Gastrocnemius medialis (tissue), 4 donors: ENCODE data around the gene PIK3R3. TPM values are rescaled to one million over a fixed set of nuclear protein-coding genes. Genes with fewer than 3 reads are reported as not detected.

Source experiments
- ATAC-seq, 2 donors: fragments of 150-250 bp; one replicate each; pipeline ENCODE4 v1.9.1; 2016
- DNase-seq, 2 donors: peaks; one replicate each; pipeline ENCODE4 v3.0.0-alpha.2; 2019
- H3K27ac ChIP-seq, 4 donors: fragments of 200-600 bp; sonication (generic); 1 replicate in 1 of 4; 2 replicates in 3 of 4; pipeline ENCODE4 v1.5.1; 2016 to 2018; ENCODE audit warnings: mild to moderate bottlenecking in 2 of 4, moderate library complexity in 1 of 4
- H3K27me3 ChIP-seq, 3 donors: fragments of 200-600 bp; sonication (generic) in 2 of 3; 1 replicate in 1 of 3; 2 replicates in 2 of 3; pipeline versions ENCODE4 v1.5.1 to v1.6.0; 2016 to 2019; ENCODE audit warnings: mild to moderate bottlenecking in 1 of 3, moderate library complexity in 1 of 3
- H3K36me3 ChIP-seq, 2 donors: fragments of 200-600 bp; sonication (generic) in 1 of 2; one replicate each; pipeline ENCODE4 v1.5.1; 2017 to 2018
- H3K4me1 ChIP-seq, 2 donors: fragments of 200-600 bp; sonication (generic) in 1 of 2; one replicate each; pipeline ENCODE4 v1.5.1; 2016 to 2017; ENCODE audit warnings: mild to moderate bottlenecking in 2 of 2
- H3K4me3 ChIP-seq, 4 donors: fragments of 200-600 bp; sonication (generic) in 3 of 4; 1 replicate in 1 of 4; 2 replicates in 3 of 4; pipeline ENCODE4 v1.5.1; 2016 to 2019; ENCODE audit warnings: mild to moderate bottlenecking in 2 of 4
- H3K9me3 ChIP-seq, 3 donors: fragments of 200-600 bp; sonication (generic) in 2 of 3; 1 replicate in 1 of 3; 2 replicates in 2 of 3; pipeline ENCODE4 v1.5.1; 2016 to 2019
- CTCF ChIP-seq, 5 experiments: fragments of 450-650 bp in 3 of 5; fragments of 200-600 bp in 2 of 5; sonication (generic) in 2 of 5; IDR thresholded peaks in 4 of 5; conservative IDR thresholded peaks in 1 of 5; 1 replicate in 4 of 5; 2 replicates in 1 of 5; pipeline ENCODE4 v1.5.1; 2016 to 2019; ENCODE audit warnings: antibody characterized with exemption in 5 of 5, mild to moderate bottlenecking in 3 of 5, moderate library complexity in 3 of 5
- POLR2A ChIP-seq, 2 donors: fragments of 450-650 bp; IDR thresholded peaks; one replicate each; pipeline ENCODE4 v1.6.1; 2017; ENCODE audit warnings: antibody characterized with exemption in 2 of 2, mild to moderate bottlenecking in 2 of 2, moderate library complexity in 2 of 2
- in situ Hi-C, 4 donors: fragments of 200-750 bp; cut with MboI; loops; one replicate each; pipeline versions ENCODE4 v1.15.0 to v1.8.0; 2017; ENCODE audit warnings: low sequenced_read_pairs in 4 of 4
- intact Hi-C: fragments of 100-400 bp; cut with DNase I; formaldehyde crosslinking; loops from one replicate; pipeline ENCODE4 v1.15.1; 2023; ENCODE audit warnings: low total_unique reads
- total RNA-seq, 4 donors: library from RNA; depleted of rRNA; stranded (reverse); fragments of >200 nt; gene quantifications; one replicate each; pipeline versions ENCODE4 v1.1.0 to v1.2.3, GENCODE V29; 2016

Gene PIK3R3
- total RNA-seq, 4 donors from 2014 or later = 12.1 to 23.8 (median 15.9) TPM

- H3K36me3 ChIP-seq = peaks cover 0 to 80% of the 10 kb centered on the region in 2 donors
- no peak for ATAC-seq
- in situ Hi-C loops = loop anchor here in 1 of 4 donors (10.0 kb wide), 1 partner anchor 61 kb away; no protein-coding TSS in a partner anchor
- DNase-seq = no peak
- peaks cover 7 to 13% of the 10 kb centered on the region in 2 donors for H3K4me1 ChIP-seq
- TF ChIP-seq CTCF (IDR thresholded peaks at IDR 0.05 in 4 of 5, conservative IDR thresholded peaks at IDR 0.05 in 1 of 5) (no peak), POLR2A (IDR thresholded peaks at IDR 0.05) (no peak)
- intact Hi-C loops = no loop called here
- peak overlapping the region in 2 of 4 donors; percentile 13 to 53 for H3K27ac ChIP-seq
- no peaks in the 10 kb centered on the region for H3K9me3 ChIP-seq
- H3K27me3 ChIP-seq = no peaks in the 10 kb centered on the region
- no peak overlapping the region for H3K4me3 ChIP-seq
Observed at GRCh38 chr1:46005594-46005993, 126.8 kb downstream of the PIK3R3 start.

GRCh38 chr1:46004492-46004891, 127.9 kb downstream of the PIK3R3 start:
- H3K4me1 ChIP-seq = peaks cover 0 to 9% of the 10 kb centered on the region in 2 donors
- TF ChIP-seq CTCF (IDR thresholded peaks at IDR 0.05 in 4 of 5, conservative IDR thresholded peaks at IDR 0.05 in 1 of 5) (no peak), POLR2A (IDR thresholded peaks at IDR 0.05) (no peak)
- in situ Hi-C loops = loop anchor here in 1 of 4 donors (10.0 kb wide), 1 partner anchor 60 kb away; no protein-coding TSS in a partner anchor
- H3K9me3 ChIP-seq = no peaks in the 10 kb centered on the region
- no peaks in the 10 kb centered on the region for H3K27me3 ChIP-seq
- no peak for ATAC-seq
- no peak overlapping the region for H3K4me3 ChIP-seq
- peak overlapping the region in 1 of 4 donors; percentile 53 for H3K27ac ChIP-seq
- intact Hi-C loops = no loop called here
- DNase-seq = no peak
- peaks cover 0 to 80% of the 10 kb centered on the region in 2 donors for H3K36me3 ChIP-seq

GRCh38 chr1:46003315-46003714, 129.1 kb downstream of the PIK3R3 start:
- no peaks in the 10 kb centered on the region for H3K9me3 ChIP-seq
- TF ChIP-seq POLR2A (IDR thresholded peaks at IDR 0.05) (no peak), CTCF (IDR thresholded peaks at IDR 0.05 in 4 of 5, conservative IDR thresholded peaks at IDR 0.05 in 1 of 5) (no peak)
- H3K27me3 ChIP-seq = no peaks in the 10 kb centered on the region
- DNase-seq (peak in 1 of 2 donors; percentile 51), ATAC-seq (peak in 1 of 2 donors; percentile 54)
- peaks cover 0 to 3% of the 10 kb centered on the region in 2 donors for H3K4me1 ChIP-seq
- intact Hi-C loops (no loop called here), in situ Hi-C loops (loop anchor here in 1 of 4 donors (10.0 kb wide), 1 partner anchor 59 kb away; no protein-coding TSS in a partner anchor)
- peak overlapping the region in 3 of 4 donors; percentile 31 to 53 (median 32) for H3K27ac ChIP-seq
- peaks cover 0 to 77% of the 10 kb centered on the region in 2 donors for H3K36me3 ChIP-seq
- H3K4me3 ChIP-seq = no peak overlapping the region

GRCh38 chr1:46002551-46003150, 129.8 kb downstream of the PIK3R3 start:
- Histone ChIP-seq H3K9me3 (no peaks in the 10 kb centered on the region), H3K4me3 (no peak overlapping the region), H3K4me1 (peaks cover 0 to 3% of the 10 kb centered on the region in 2 donors), H3K27me3 (no peaks in the 10 kb centered on the region), H3K27ac (peak overlapping the region in 2 of 4 donors; percentile 23 to 53), H3K36me3 (peaks cover 0 to 77% of the 10 kb centered on the region in 2 donors)
- in situ Hi-C loops (loop anchor here in 1 of 4 donors (10.0 kb wide), 1 partner anchor 58 kb away; no protein-coding TSS in a partner anchor), intact Hi-C loops (no loop called here)
- no peak for TF ChIP-seq POLR2A (IDR thresholded peaks at IDR 0.05)
- no peak for TF ChIP-seq CTCF (IDR thresholded peaks at IDR 0.05 in 4 of 5, conservative IDR thresholded peaks at IDR 0.05 in 1 of 5)
- DNase-seq (no peak), ATAC-seq (no peak)
